ENCODE results near the gene ACAA2.
"Not testable (repeated sequence)": the region's sequence is repeated elsewhere in the genome, so short reads cannot be mapped to it uniquely, and the experiment has no call there.

The ACAA2 gene

DNA sequence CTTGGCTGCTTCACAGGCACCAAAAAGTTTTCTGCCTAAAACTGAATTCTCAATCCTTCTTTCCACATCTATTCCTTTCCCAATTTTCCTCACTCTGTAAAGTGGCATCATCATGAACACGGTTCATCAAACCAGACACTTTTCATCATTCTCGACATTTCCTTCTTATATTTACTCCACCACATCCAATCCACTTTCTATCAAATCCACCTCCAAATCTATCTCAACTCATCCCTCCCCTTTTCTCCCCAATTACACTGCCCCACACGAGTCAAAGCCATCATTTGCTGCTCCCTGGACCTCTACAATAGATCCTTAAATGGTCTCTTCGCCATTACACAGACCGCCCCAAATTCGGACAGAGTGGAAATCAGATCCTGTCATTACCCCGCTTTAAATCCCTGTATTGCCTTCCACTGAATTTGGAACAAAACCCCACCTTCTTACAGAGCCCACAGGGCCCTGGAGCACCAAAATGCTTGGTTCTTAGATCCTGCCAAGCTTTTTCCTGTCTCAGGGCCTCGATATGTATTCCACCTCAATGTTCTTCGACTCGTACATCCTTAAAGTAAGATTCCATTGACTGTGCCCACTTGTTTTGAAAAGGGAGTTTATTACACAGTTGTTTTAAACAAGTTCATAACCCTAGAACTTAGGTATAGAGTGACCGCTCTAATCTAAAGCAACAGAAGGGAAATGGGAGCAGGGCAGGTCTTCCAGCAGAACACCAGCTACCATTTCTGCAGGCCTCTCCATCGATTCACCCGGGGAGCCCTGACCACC, 856 bp downstream of the ACAA2 start:
- no peak for DNase-seq (ENCODE audit: low spot score)

- DNase-seq (ENCODE audit: low spot score) = no peak
These were observed 2.0 kb downstream of the ACAA2 start for GRCh38 chr18:49811151-49811938.

DNA sequence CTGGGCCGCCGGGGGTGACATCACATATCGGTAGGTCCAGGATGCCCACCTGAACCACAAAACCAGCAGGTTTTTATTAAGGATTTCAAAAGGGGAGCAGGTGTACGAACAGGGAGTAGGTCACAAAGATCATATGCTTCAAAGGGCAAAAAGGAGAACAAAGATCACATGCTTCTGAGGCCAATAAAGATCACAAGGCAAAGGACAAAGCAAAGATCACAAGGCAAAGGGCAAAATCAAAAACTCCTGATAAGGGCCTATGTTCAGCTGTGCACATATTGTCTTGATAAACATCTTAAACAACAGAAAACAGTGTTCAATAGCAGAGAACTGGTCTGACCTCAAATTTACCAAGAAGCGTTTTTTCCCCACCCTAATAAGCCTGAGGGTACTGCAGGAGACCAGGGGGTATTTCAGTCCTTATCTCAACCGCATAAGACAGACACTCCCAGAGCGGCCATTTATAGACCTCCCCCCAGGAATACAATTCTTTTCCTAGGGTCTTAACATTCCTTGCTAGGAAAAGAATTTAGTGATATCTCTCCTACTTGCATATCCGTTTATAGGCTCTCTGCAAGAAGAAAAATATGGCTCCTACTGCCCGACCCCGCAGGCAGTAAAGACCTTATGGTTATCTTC, 4.7 kb downstream of the ACAA2 start:
- not testable (repeated sequence) for DNase-seq (ENCODE audit: low spot score)

DNA sequence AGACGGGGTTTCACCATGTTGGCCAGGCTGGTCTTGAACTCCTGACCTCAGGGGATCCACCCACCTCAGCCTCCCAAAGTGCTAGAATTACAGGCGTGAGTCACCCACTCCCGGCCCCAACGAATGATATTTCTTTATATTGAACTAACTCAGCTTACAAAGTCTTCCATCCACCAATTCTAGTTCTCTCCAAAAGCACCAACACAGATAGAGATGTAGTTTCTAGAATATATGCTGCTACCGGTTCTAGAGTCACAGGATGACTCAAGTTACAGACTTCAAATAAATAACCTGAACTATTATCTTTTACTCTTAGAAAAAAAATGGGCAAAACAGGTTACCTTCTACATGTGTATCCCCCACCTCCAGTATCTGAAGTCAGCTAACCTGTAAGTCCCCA, 9.2 kb downstream of the ACAA2 start:
- no peak for DNase-seq (ENCODE audit: low spot score)

DNA sequence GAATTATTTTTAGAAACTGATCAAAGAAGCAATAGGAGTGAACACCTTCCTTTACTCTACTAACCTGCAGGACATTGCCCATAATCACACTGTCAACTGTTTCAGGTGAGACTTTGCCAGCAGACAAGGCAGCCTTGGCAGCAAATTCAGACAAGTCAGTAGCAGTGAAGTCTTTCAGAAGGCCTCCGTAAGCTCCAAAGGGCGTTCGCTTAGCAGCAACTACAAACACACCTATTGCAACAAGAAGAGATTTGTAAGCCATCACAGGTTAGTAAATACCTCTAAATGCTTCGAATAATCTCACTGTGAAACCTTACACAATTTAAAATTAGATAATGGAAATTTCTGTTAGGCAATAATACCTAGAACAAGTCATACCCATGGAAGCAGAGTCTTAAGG, 10.7 kb downstream of the ACAA2 start:
- DNase-seq (ENCODE audit: low spot score) = no peak

- not testable (repeated sequence) for DNase-seq (ENCODE audit: low spot score)
These were observed 12.8 kb downstream of the ACAA2 start for GRCh38 chr18:49800491-49800890.

DNA sequence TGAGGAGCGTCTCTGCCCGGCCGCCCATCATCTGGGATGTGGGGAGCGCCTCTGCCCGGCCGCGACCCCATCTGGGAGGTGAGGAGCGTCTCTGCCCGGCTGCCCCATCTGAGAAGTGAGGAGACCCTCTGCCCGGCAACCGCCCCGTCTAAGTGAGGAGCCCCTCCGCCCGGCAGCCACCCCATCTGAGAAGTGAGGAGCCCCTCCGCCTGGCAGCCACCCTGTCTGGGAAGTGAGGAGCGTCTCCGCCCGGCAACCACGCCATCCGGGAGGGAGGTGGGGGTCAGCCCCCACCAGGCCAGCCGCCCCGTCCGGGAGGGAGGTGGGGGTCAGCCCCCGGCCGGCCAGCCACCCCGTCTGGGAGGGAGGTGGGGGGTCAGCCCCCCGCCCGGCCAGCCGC, 13.5 kb downstream of the ACAA2 start:
- DNase-seq (ENCODE audit: low spot score) = not testable (repeated sequence)

DNA sequence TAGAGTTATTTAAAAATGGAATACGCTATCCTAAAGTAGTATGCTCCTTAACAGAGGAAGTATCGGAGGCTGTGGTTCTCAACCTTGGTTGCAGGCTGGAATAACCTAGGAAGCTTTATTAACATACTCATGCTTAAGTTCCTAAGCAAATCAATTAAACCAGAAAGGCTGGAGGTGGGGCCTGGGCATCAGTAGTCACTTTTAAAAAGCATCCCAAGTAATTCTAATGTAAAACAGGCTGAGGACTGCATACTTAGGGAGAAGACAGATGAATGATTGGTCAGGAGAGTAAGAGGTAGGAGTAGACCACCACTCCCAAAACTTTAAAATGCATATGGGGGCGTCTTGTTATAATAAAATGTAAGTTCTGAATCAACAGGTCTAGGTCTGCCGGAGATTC, 15.3 kb downstream of the ACAA2 start:
- DNase-seq (ENCODE audit: low spot score) = no peak

GRCh38 chr18:49795612-49796552, 17.5 kb downstream of the ACAA2 start:
- no peak for DNase-seq (ENCODE audit: low spot score)

DNA sequence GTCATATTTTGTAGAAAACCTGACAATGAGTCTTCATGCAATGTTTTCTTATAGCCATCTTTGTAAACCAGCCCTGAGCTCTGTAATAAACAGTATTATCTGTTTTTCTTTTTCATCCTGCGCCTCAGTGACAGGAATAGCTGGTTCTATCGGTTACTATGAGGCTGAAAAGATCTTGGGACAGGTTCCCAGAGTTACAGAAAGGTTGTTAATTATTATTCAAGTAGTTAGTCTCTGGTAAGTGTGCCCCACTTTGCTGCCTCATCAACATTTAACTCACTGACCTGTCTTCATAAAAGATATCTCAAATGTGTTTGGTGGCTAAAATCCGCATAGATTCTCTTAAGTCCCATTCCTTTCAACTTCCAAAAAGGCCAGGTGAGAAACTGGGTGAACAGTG, 18.6 kb downstream of the ACAA2 start:
- DNase-seq (ENCODE audit: low spot score) = no peak

DNA sequence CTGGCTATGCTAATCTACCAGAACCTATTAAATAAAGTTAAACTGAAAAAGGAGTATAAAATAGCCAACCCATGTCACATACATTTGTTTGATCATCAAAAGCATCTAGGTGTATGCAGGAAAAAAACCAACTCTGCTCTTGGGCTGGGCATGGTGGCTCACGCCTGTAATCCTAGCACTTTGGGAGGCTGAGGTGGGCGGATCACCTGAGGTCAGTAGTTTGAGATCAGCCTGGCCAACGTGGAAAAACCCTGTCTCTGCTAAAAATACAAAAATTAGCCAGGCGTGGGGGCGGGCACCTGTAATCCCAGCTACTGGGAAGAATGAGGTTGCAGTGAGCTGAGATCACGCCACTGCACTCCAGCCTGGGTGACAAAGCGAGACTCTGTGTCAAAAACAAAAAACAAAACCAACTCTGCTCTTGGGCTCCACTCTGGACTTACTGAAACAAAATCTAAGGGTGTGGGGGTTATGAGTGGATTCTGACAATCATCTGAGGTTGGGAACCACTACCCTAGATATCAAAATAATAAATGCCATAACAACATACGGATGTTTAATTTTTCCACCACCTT, 23.7 kb downstream of the ACAA2 start:
- DNase-seq (ENCODE audit: low spot score) = not testable (repeated sequence)

- no peak for DNase-seq (ENCODE audit: low spot score)
These were observed 24.9 kb downstream of the ACAA2 start for GRCh38 chr18:49788327-49788898.

DNA sequence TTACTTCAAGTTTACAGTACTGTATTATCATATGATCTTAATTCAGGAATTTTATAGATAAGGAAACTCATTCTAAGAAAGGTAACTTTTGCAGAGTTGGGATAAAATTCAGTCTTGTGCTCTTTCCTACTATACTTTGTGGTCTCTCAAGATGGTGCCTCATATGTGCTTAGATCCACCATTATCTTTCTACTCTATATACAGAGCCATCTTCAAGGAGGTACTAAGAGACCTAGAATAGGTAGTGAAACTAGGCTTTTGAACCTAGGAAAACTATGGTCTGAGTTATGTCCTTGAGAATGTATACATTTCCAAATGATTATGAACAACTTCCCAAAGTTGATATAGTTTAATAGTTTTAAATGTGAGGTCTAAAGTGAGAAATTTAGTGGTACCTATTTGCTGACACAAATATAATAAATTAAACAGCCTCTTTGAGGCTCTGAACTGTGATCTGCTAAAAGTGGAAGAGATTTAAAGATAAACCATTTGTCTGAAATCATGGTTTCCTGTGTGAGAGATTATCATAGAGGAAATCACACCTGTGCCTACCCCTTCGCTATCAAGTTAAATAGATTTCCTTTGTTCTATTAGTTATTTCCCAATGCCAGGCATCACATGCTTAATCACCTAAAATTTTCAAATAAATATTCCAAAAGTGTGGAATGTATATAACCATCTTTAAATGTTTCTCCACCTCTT, 27.2 kb downstream of the ACAA2 start:
- no peak for DNase-seq (ENCODE audit: low spot score)

GRCh38 chr18:49784427-49785185, 28.7 kb downstream of the ACAA2 start:
- no peak for DNase-seq (ENCODE audit: low spot score)

GRCh38 chr18:49783631-49784030, 29.7 kb downstream of the ACAA2 start:
- DNase-seq (ENCODE audit: low spot score) = not testable (repeated sequence)

- no peak for DNase-seq (ENCODE audit: low spot score)
These were observed 34.4 kb downstream of the ACAA2 start for GRCh38 chr18:49778826-49779465.

DNA sequence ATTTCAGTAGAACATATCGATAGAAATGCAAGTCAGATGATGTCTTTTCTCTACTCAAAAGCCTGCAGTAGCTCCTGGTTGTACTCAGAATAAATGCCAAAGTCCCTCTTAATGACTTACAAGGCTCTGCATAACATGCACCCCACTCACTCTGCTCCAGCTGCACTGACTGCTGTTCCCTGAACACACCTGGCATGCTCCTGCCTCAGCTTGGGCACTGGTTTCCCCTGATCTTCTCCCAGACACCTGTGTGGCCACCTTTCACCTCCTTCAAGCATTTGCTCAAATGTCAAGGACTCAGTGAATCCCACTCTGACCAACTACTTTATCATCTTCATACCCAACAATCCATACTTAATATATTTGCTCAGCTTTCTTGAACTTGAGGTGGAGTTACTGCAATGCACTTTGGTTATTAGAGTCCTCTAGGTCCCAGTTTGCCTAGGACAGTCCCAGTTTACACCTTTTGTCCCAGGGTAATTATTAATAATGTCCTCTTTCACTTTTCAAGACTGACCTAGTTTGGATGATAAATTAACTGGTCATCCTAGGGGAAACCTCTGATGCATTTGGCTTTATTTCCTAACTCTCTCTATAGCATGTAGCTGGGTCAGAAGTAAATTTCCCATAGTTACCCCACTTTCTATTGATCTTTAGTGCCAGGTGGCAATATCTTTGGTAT, 44.1 kb downstream of the ACAA2 start:
- DNase-seq (ENCODE audit: low spot score) = no peak

- DNase-seq (ENCODE audit: low spot score) = no peak
These were observed 45.3 kb downstream of the ACAA2 start for GRCh38 chr18:49768051-49768391.

Data from putamen (tissue), 1 donor.